Stimulated activated CD4-positive, alpha-beta T cell treated with anti-CD3 and anti-CD28 coated beads, Interleukin-4, amount 100 ng/mL, for 48 hours (primary cell): ENCODE results near the gene NAALADL1.
"Not testable (repeated sequence)": the region's sequence is repeated elsewhere in the genome, so short reads cannot be mapped to it uniquely, and the experiment has no call there.

Source experiments
- DNase-seq, 2 donors: peaks; one replicate each; pipeline ENCODE4 v3.0.0-alpha.2; 2020; ENCODE audit warnings: low read depth in 2 of 2

Gene NAALADL1

GRCh38 chr11:65013888-65014725, 44.2 kb downstream of the NAALADL1 start, which contains the start of gene ARL2:
Gene ARL2 (plus strand): TSS chr11:65014160. CDS start chr11:65014208, 48 bp downstream.
- peak; percentile 70 to 84 for DNase-seq

GRCh38 chr11:65013130-65013887, 45.0 kb downstream of the NAALADL1 start:
- peak; percentile 86 to 88 for DNase-seq

- no peak for DNase-seq
Measured at GRCh38 chr11:65008873-65009272, 49.5 kb downstream of the NAALADL1 start.

GRCh38 chr11:65008016-65008415, 50.3 kb downstream of the NAALADL1 start:
- DNase-seq, result no peak

- DNase-seq, result not testable (repeated sequence)
Measured at GRCh38 chr11:65003968-65004367, 54.4 kb downstream of the NAALADL1 start.

- no peak for DNase-seq
Measured at GRCh38 chr11:65003282-65003681, 55.1 kb downstream of the NAALADL1 start.

GRCh38 chr11:65002706-65003105, 55.6 kb downstream of the NAALADL1 start:
- DNase-seq, result no peak

- no peak for DNase-seq
Measured at GRCh38 chr11:64999478-64999877, 58.9 kb downstream of the NAALADL1 start.

GRCh38 chr11:64998690-64999431, 59.5 kb downstream of the NAALADL1 start:
- DNase-seq, result no peak

- DNase-seq, result no peak
Measured at GRCh38 chr11:64998141-64998540, 60.2 kb downstream of the NAALADL1 start.

- no peak for DNase-seq
Measured at GRCh38 chr11:64996710-64997380, 61.5 kb downstream of the NAALADL1 start, which contains the start of gene BATF2. Gene BATF2 (minus strand): TSS chr11:64996971. CDS start chr11:64996914, 57 bp downstream.

- DNase-seq, result no peak
Measured at GRCh38 chr11:64996327-64996709, 62.0 kb downstream of the NAALADL1 start.
